ENCODE measurements around the gene KNCN. TPM values are rescaled to one million over a fixed set of nuclear protein-coding genes. Genes with fewer than 3 reads are reported as not detected.

KNCN gene
- total RNA-seq, 2 donors from 2014 or later: not detected

- no peak for TF ChIP-seq CTCF (IDR thresholded peaks at IDR 0.05)
- H3K36me3 ChIP-seq: no peaks in the 10 kb centered on the region
- peaks cover 10% of the 10 kb centered on the region for H3K27me3 ChIP-seq
- no peak overlapping the region for H3K4me3 ChIP-seq
- intact Hi-C loops (cut with DNase I): no loop called here
- H3K27ac ChIP-seq: no peak overlapping the region
- no peaks in the 10 kb centered on the region for H3K9me3 ChIP-seq
- no peaks in the 10 kb centered on the region for H3K4me1 ChIP-seq
- DNase-seq: no peak
- H3K9ac ChIP-seq (ENCODE audit: low read depth in 2 of 2, low read length in 2 of 2): no peak overlapping the region
These were observed 8.1 kb downstream of the KNCN start for GRCh38 chr1:46543382-46543760.

GRCh38 chr1:46539972-46540371, 11.5 kb downstream of the KNCN start:
- H3K9ac ChIP-seq (ENCODE audit: low read depth in 2 of 2, low read length in 2 of 2): no peak overlapping the region
- DNase-seq: no peak
- H3K4me1 ChIP-seq: no peaks in the 10 kb centered on the region
- H3K4me3 ChIP-seq: no peak overlapping the region
- no peak for TF ChIP-seq CTCF (IDR thresholded peaks at IDR 0.05)
- no peak overlapping the region for H3K27ac ChIP-seq
- peaks cover 10% of the 10 kb centered on the region for H3K27me3 ChIP-seq
- H3K9me3 ChIP-seq: no peaks in the 10 kb centered on the region
- intact Hi-C loops (cut with DNase I): no loop called here
- no peaks in the 10 kb centered on the region for H3K36me3 ChIP-seq

- no peak overlapping the region for H3K27ac ChIP-seq
- DNase-seq: no peak
- intact Hi-C loops (cut with DNase I): no loop called here
- H3K9me3 ChIP-seq: no peaks in the 10 kb centered on the region
- no peaks in the 10 kb centered on the region for H3K36me3 ChIP-seq
- H3K27me3 ChIP-seq: peaks cover 4% of the 10 kb centered on the region
- no peak overlapping the region for H3K9ac ChIP-seq (ENCODE audit: low read depth in 2 of 2, low read length in 2 of 2)
- H3K4me1 ChIP-seq: no peaks in the 10 kb centered on the region
- no peak overlapping the region for H3K4me3 ChIP-seq
- TF ChIP-seq CTCF (IDR thresholded peaks at IDR 0.05): no peak
These were observed 13.3 kb downstream of the KNCN start for GRCh38 chr1:46538147-46538546.

- Histone ChIP-seq H3K27me3 (peaks cover 4% of the 10 kb centered on the region), H3K9ac (ENCODE audit: low read depth in 2 of 2, low read length in 2 of 2) (no peak overlapping the region), H3K4me3 (no peak overlapping the region), H3K4me1 (no peaks in the 10 kb centered on the region), H3K27ac (no peak overlapping the region), H3K36me3 (no peaks in the 10 kb centered on the region), H3K9me3 (no peaks in the 10 kb centered on the region)
- no peak for DNase-seq
- TF ChIP-seq CTCF (IDR thresholded peaks at IDR 0.05): no peak
- intact Hi-C loops (cut with DNase I): no loop called here
These were observed 13.8 kb downstream of the KNCN start for GRCh38 chr1:46537651-46538050.

- intact Hi-C loops (cut with DNase I): no loop called here
- Histone ChIP-seq H3K27me3 (peaks cover 4% of the 10 kb centered on the region), H3K4me1 (no peaks in the 10 kb centered on the region), H3K36me3 (no peaks in the 10 kb centered on the region), H3K4me3 (no peak overlapping the region), H3K27ac (no peak overlapping the region), H3K9ac (ENCODE audit: low read depth in 2 of 2, low read length in 2 of 2) (no peak overlapping the region), H3K9me3 (no peaks in the 10 kb centered on the region)
- DNase-seq: no peak
- no peak for TF ChIP-seq CTCF (IDR thresholded peaks at IDR 0.05)
These were observed 14.9 kb downstream of the KNCN start for GRCh38 chr1:46536527-46536926.

- intact Hi-C loops (cut with DNase I): no loop called here
- H3K27me3 ChIP-seq: peaks cover 4% of the 10 kb centered on the region
These were observed 16.4 kb downstream of the KNCN start for GRCh38 chr1:46535063-46535462.

More at GRCh38 chr1:46535063-46535462, 16.4 kb downstream of the KNCN start:
- TF ChIP-seq CTCF (IDR thresholded peaks at IDR 0.05): peak; percentile 22
- no peak overlapping the region for H3K27ac ChIP-seq
- no peaks in the 10 kb centered on the region for H3K36me3 ChIP-seq
- no peaks in the 10 kb centered on the region for H3K9me3 ChIP-seq
- no peak overlapping the region for H3K4me3 ChIP-seq
- DNase-seq: peak; percentile 51
- H3K4me1 ChIP-seq: no peaks in the 10 kb centered on the region
- no peak overlapping the region for H3K9ac ChIP-seq (ENCODE audit: low read depth in 2 of 2, low read length in 2 of 2)
